ENCODE data around the gene CDK16. TPM values are rescaled to one million over a fixed set of nuclear protein-coding genes. Genes with fewer than 3 reads are reported as not detected.

Gene CDK16
- total RNA-seq, 1 experiment from 2014 or later: 82.1 TPM

DNA sequence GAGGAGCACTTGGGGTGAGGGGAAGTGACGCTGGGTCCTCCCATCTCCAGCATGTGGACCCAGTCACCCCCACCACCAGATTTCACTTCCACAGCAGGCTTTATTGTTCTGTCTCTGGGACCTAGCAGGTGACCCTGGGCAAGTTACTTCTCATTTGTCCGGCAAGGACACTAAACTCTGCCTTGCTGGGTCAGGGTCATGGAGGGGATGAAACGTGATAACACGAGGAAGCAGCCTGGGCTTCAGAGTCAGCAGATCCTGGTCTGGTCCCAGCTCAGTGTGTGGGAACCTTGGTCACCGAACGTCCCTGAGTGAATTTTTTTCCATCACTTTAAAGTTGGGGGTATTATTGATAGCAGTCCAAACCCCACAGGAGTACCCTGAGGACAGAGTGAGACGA, 21.0 kb upstream of the CDK16 start:
- H3K9me2 ChIP-seq (ENCODE audit: insufficient read depth): no peaks in the 10 kb centered on the region
- no peak overlapping the region for H3K4me3 ChIP-seq
- no peaks in the 10 kb centered on the region for H3K9me3 ChIP-seq (ENCODE audit: insufficient read depth, low read depth)
- H3K27me3 ChIP-seq (ENCODE audit: insufficient read depth, low read depth): no peaks in the 10 kb centered on the region
- ChIA-PET POLR2A (ENCODE audit: unreplicated experiment) (no interaction called here), CTCF (no interaction called here)
- no TSS peak for BruUV-seq (replicated peaks)
- no peak overlapping the region for H3K27ac ChIP-seq
- H3F3A ChIP-seq (ENCODE audit: insufficient read depth, low read depth): no peaks in the 10 kb centered on the region
- no peak overlapping the region for H2AFZ ChIP-seq
- H3K79me2 ChIP-seq (ENCODE audit: low read depth): peaks cover 33% of the 10 kb centered on the region
- H3K4me2 ChIP-seq: no peak overlapping the region
- H4K20me1 ChIP-seq (ENCODE audit: insufficient read depth): no peaks in the 10 kb centered on the region
- no peaks in the 10 kb centered on the region for H3K36me3 ChIP-seq (ENCODE audit: low read depth)
- no peak for DNase-seq
- intact Hi-C loops (cut with micrococcal nuclease; ENCODE audit: unreplicated experiment): loop anchor here (10.0 kb wide), 1 partner anchor 457 kb away; the partner anchor contains the start of genes ELK1 and UXT
- TF ChIP-seq, protein P1, sequence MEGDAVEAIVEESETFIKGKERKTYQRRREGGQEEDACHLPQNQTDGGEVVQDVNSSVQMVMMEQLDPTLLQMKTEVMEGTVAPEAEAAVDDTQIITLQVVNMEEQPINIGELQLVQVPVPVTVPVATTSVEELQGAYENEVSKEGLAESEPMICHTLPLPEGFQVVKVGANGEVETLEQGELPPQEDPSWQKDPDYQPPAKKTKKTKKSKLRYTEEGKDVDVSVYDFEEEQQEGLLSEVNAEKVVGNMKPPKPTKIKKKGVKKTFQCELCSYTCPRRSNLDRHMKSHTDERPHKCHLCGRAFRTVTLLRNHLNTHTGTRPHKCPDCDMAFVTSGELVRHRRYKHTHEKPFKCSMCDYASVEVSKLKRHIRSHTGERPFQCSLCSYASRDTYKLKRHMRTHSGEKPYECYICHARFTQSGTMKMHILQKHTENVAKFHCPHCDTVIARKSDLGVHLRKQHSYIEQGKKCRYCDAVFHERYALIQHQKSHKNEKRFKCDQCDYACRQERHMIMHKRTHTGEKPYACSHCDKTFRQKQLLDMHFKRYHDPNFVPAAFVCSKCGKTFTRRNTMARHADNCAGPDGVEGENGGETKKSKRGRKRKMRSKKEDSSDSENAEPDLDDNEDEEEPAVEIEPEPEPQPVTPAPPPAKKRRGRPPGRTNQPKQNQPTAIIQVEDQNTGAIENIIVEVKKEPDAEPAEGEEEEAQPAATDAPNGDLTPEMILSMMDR (conservative IDR thresholded peaks at IDR 0.05): no peak
- TF ChIP-seq EZH2 (IDR thresholded peaks at IDR 0.05; ENCODE audit: low read depth): no peak
- H3K4me1 ChIP-seq (replicated peaks; ENCODE audit: insufficient read depth): no peaks in the 10 kb centered on the region

DNA sequence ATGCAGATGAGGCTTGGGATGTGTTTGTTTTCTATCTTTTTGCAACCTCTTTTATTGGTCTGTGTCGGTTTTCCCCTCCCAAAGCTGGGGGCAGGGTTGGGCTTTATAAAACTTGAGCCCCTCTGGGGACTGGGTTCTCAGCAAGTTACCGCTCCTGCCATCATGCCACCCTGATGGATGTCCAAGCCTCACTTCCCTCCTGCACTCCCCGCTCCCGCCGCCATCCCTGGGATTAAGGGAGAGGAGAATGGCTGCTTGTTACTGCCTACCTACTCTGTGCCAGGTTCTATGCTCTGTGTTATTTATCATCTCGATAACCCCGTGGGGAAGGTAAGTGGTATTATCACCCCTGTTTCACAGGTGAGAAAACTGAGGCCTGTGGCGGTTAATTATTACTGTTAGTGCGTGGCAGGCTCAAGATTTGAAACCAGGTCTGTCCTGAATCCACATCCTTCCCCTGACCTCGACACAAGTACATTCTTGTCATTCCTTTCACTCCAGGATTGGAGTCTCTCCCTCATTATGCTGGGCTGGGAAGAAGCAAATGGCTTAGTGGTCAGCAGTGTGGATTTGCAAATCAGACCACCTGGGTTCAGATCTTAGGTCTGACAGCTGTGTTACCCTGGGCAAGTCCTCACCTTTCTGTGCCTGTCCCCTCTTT, 20.3 kb upstream of the CDK16 start:
- no peaks in the 10 kb centered on the region for H4K20me1 ChIP-seq (ENCODE audit: insufficient read depth)
- no peak overlapping the region for H3K4me3 ChIP-seq
- no peaks in the 10 kb centered on the region for H3K27me3 ChIP-seq (ENCODE audit: insufficient read depth, low read depth)
- no peak for TF ChIP-seq EZH2 (IDR thresholded peaks at IDR 0.05; ENCODE audit: low read depth)
- TF ChIP-seq, protein P1 (conservative IDR thresholded peaks at IDR 0.05): no peak
- H3K9me3 ChIP-seq (ENCODE audit: insufficient read depth, low read depth): no peaks in the 10 kb centered on the region
- H3K4me2 ChIP-seq: no peak overlapping the region
- H3K36me3 ChIP-seq (ENCODE audit: low read depth): no peaks in the 10 kb centered on the region
- no peaks in the 10 kb centered on the region for H3K9me2 ChIP-seq (ENCODE audit: insufficient read depth)
- intact Hi-C loops (cut with micrococcal nuclease; ENCODE audit: unreplicated experiment): loop anchor here (10.0 kb wide), 1 partner anchor 457 kb away; the partner anchor contains the start of genes ELK1 and UXT
- POLR2A ChIA-PET (ENCODE audit: unreplicated experiment): no interaction called here
- no peak overlapping the region for H3K27ac ChIP-seq
- CTCF ChIA-PET: no interaction called here
- no peaks in the 10 kb centered on the region for H3F3A ChIP-seq (ENCODE audit: insufficient read depth, low read depth)
- no TSS peak for BruUV-seq (replicated peaks)
- H2AFZ ChIP-seq: no peak overlapping the region
- no peak for DNase-seq
- peaks cover 33% of the 10 kb centered on the region for H3K79me2 ChIP-seq (ENCODE audit: low read depth)
- no peaks in the 10 kb centered on the region for H3K4me1 ChIP-seq (replicated peaks; ENCODE audit: insufficient read depth)

DNA sequence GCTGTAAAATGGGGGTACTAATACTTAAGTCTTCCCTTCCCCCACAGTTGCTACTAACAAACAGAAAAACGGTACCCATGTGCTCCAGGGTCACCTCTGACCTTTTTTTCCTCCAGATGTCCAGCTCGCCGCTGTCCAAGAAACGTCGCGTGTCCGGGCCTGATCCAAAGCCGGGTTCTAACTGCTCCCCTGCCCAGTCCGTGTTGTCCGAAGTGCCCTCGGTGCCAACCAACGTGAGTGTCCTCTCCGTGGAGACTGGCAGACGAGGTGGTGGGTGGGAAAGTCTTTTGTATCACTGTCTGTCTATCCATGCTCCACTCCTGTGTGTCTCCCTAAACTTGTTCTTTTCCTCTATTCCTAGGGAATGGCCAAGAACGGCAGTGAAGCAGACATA, 19.8 kb upstream of the CDK16 start:
- TF ChIP-seq EZH2 (IDR thresholded peaks at IDR 0.05; ENCODE audit: low read depth): no peak
- TF ChIP-seq, protein P1 (conservative IDR thresholded peaks at IDR 0.05): no peak
- Histone ChIP-seq H3K4me3 (no peak overlapping the region), H2AFZ (no peak overlapping the region), H4K20me1 (ENCODE audit: insufficient read depth) (no peaks in the 10 kb centered on the region), H3K4me1 (replicated peaks; ENCODE audit: insufficient read depth) (no peaks in the 10 kb centered on the region), H3K27ac (no peak overlapping the region), H3K27me3 (ENCODE audit: insufficient read depth, low read depth) (no peaks in the 10 kb centered on the region), H3F3A (ENCODE audit: insufficient read depth, low read depth) (no peaks in the 10 kb centered on the region), H3K36me3 (ENCODE audit: low read depth) (no peaks in the 10 kb centered on the region), H3K9me3 (ENCODE audit: insufficient read depth, low read depth) (no peaks in the 10 kb centered on the region), H3K4me2 (no peak overlapping the region), H3K9me2 (ENCODE audit: insufficient read depth) (no peaks in the 10 kb centered on the region), H3K79me2 (ENCODE audit: low read depth) (peaks cover 33% of the 10 kb centered on the region)
- intact Hi-C loops (cut with micrococcal nuclease; ENCODE audit: unreplicated experiment): loop anchor here (10.0 kb wide), 1 partner anchor 456 kb away; the partner anchor contains the start of genes ELK1 and UXT
- ChIA-PET POLR2A (ENCODE audit: unreplicated experiment) (no interaction called here), CTCF (no interaction called here)
- no TSS peak for BruUV-seq (replicated peaks)
- no peak for DNase-seq

All from PC-9 (cell line).